Liver (tissue), 9 donors: ENCODE measurements around the gene CD2. TPM values are rescaled to one million over a fixed set of nuclear protein-coding genes. Genes with fewer than 3 reads are reported as not detected.

Experiments used
- DNase-seq: peaks from one replicate; pipeline ENCODE4 v3.0.0-alpha.2; 2017; ENCODE audit warnings: low spot score
- H3K27ac ChIP-seq, 2 donors: one replicate each; pipeline ENCODE4 v1.7.0; 2013; ENCODE audit warnings: inconsistent platforms in 2 of 2, low read length in 2 of 2, control low read depth in 1 of 2, low read depth in 1 of 2, mild to moderate bottlenecking in 1 of 2
- H3K27me3 ChIP-seq, 4 donors: one replicate each; pipeline versions ENCODE4 v1.6.1 to v1.7.0; 2013; ENCODE audit warnings: low read length in 3 of 4, inconsistent platforms in 1 of 4, mild to moderate bottlenecking in 1 of 4, moderate library complexity in 1 of 4; ENCODE audit not compliant: control insufficient read depth in 4 of 4, insufficient read depth in 4 of 4
- H3K36me3 ChIP-seq, 4 donors: one replicate each; pipeline versions ENCODE4 v1.6.1 to v1.7.0; 2013; ENCODE audit warnings: low read length in 3 of 4, mild to moderate bottlenecking in 3 of 4, low read depth in 1 of 4, moderate library complexity in 1 of 4; ENCODE audit not compliant: control insufficient read depth in 4 of 4, insufficient read depth in 3 of 4
- H3K4me1 ChIP-seq, 4 donors: one replicate each; pipeline versions ENCODE4 v1.6.1 to v1.7.0; 2013; ENCODE audit warnings: low read length in 3 of 4, mild to moderate bottlenecking in 3 of 4, moderate library complexity in 1 of 4; ENCODE audit not compliant: control insufficient read depth in 4 of 4, insufficient read depth in 4 of 4
- H3K4me3 ChIP-seq, 3 donors: one replicate each; pipeline versions ENCODE4 v1.6.1 to v1.7.0; 2013; ENCODE audit warnings: low read length in 3 of 3, control low read depth in 1 of 3, low read depth in 1 of 3, mild to moderate bottlenecking in 1 of 3
- H3K9ac ChIP-seq, 2 donors: one replicate each; pipeline ENCODE4 v1.7.0; 2013; ENCODE audit warnings: low read length in 2 of 2, mild to moderate bottlenecking in 2 of 2, moderate library complexity in 2 of 2, control low read depth in 1 of 2, low read depth in 1 of 2
- H3K9me3 ChIP-seq, 4 donors: one replicate each; pipeline versions ENCODE4 v1.6.1 to v1.7.0; 2013; ENCODE audit warnings: low read length in 3 of 4; ENCODE audit not compliant: control insufficient read depth in 4 of 4
- EGR1 ChIP-seq, 2 donors: IDR thresholded peaks; 2 replicates each; pipeline ENCODE4 v1.6.1; 2016 to 2018; ENCODE audit warnings: antibody characterized with exemption in 2 of 2, low read depth in 2 of 2
- GABPA ChIP-seq, 2 donors: IDR thresholded peaks in 1 of 2; conservative IDR thresholded peaks in 1 of 2; 2 replicates each; pipeline ENCODE4 v1.6.1; 2016; ENCODE audit warnings: antibody characterized with exemption in 2 of 2, mild to moderate bottlenecking in 1 of 2, moderate library complexity in 1 of 2
- HNF4A ChIP-seq, 2 donors: conservative IDR thresholded peaks; 2 replicates each; pipeline ENCODE4 v1.6.1; 2016; ENCODE audit warnings: antibody characterized with exemption in 2 of 2, mild to moderate bottlenecking in 2 of 2
- MAX ChIP-seq: IDR thresholded peaks from 2 replicates; pipeline ENCODE4 v1.6.1; 2016; ENCODE audit warnings: antibody characterized with exemption
- RAD21 ChIP-seq, 2 donors: IDR thresholded peaks; 2 replicates each; pipeline ENCODE4 v1.6.1; 2016; ENCODE audit warnings: antibody characterized with exemption in 2 of 2, mild to moderate bottlenecking in 2 of 2
- REST ChIP-seq: IDR thresholded peaks from 2 replicates; pipeline ENCODE4 v1.6.1; 2016; ENCODE audit warnings: antibody characterized with exemption, mild to moderate bottlenecking
- RXRA ChIP-seq, 2 donors: IDR thresholded peaks; 2 replicates each; pipeline ENCODE4 v1.6.1; 2017 to 2018; ENCODE audit warnings: antibody characterized with exemption in 2 of 2, mild to moderate bottlenecking in 1 of 2
- SP1 ChIP-seq: IDR thresholded peaks from 2 replicates; pipeline ENCODE4 v1.6.1; 2018; ENCODE audit warnings: antibody characterized with exemption, mild to moderate bottlenecking
- TAF1 ChIP-seq: conservative IDR thresholded peaks from 2 replicates; pipeline ENCODE4 v1.6.1; 2016; ENCODE audit warnings: antibody characterized with exemption, mild to moderate bottlenecking
- YY1 ChIP-seq: IDR thresholded peaks from 2 replicates; pipeline ENCODE4 v1.6.1; 2016; ENCODE audit warnings: antibody characterized with exemption, mild to moderate bottlenecking
- WGBS: extraction: QIAGEN DNeasy Blood & Tissue Kit; methylation state at CpG from one replicate; pipeline ENCODE4 v1.1.7; 2013; 5-methylcytosine and 5-hydroxymethylcytosine counted together
- polyA plus RNA-seq, 2 donors: library from polyadenylated mRNA; stranded (reverse) in 1 of 2; unstranded in 1 of 2; fragments of 200-250 nt in 1 of 2; fragments of >200 nt in 1 of 2; fragmentation: Nextera tagmentation in 1 of 2; extraction: Ambion mirVana in 1 of 2; gene quantifications; one replicate each; pipeline versions ENCODE4 v1.2.1 to v1.2.3, GENCODE V29; 2013 to 2015
- total RNA-seq, 2 donors: library from RNA; depleted of rRNA; stranded (reverse); fragments of >200 nt; gene quantifications; one replicate each; pipeline ENCODE4 v1.2.3, GENCODE V29; 2014
- TF ChIP-seq, protein P1 (sequence below): fragments of 150-350 bp; IDR thresholded peaks from 2 replicates; pipeline ENCODE4 v1.5.1; 2017; ENCODE audit warnings: improper control_type of control experiment, low read depth, low read length; ENCODE audit not compliant: missing input control
- donor health status: healthy.
- donor health status: healthy.
- donor health status: healthy.
- donor health status: healthy.
- donor health status: healthy.

Gene CD2
- total and polyA plus RNA-seq, 4 donors = 0.28 to 1.5 (median 0.89) TPM

GRCh38 chr1:116762781-116763115 is 8.5 kb downstream of the CD2 start:
- Histone ChIP-seq H3K27me3 (no peaks in the 10 kb centered on the region), H3K4me1 (peaks cover 0 to 8% (median 6%) of the 10 kb centered on the region in 4 donors), H3K36me3 (no peaks in the 10 kb centered on the region), H3K27ac (no peak overlapping the region), H3K4me3 (no peak overlapping the region), H3K9me3 (no peaks in the 10 kb centered on the region), H3K9ac (no peak overlapping the region)
- TF ChIP-seq EGR1 (IDR thresholded peaks at IDR 0.05; ENCODE audit: low read depth in 2 of 2) (no peak), REST (no peak)
- 70% methylated on average over 3 of the region's 3 CpGs for WGBS
- DNase-seq = no peak

- Histone ChIP-seq H3K9ac (no peak overlapping the region), H3K4me3 (no peak overlapping the region), H3K27me3 (no peaks in the 10 kb centered on the region), H3K4me1 (peaks cover 0 to 8% (median 6%) of the 10 kb centered on the region in 4 donors), H3K27ac (no peak overlapping the region), H3K36me3 (no peaks in the 10 kb centered on the region), H3K9me3 (no peaks in the 10 kb centered on the region)
- peak; percentile 47 for DNase-seq
- WGBS = 56% methylated on average over 4 of the region's 4 CpGs
- TF ChIP-seq REST (no peak), RXRA (IDR thresholded peaks at IDR 0.05) (no peak), SP1 (no peak), MAX (no peak)
Observed at GRCh38 chr1:116763116-116763786, 9.0 kb downstream of the CD2 start.

DNA sequence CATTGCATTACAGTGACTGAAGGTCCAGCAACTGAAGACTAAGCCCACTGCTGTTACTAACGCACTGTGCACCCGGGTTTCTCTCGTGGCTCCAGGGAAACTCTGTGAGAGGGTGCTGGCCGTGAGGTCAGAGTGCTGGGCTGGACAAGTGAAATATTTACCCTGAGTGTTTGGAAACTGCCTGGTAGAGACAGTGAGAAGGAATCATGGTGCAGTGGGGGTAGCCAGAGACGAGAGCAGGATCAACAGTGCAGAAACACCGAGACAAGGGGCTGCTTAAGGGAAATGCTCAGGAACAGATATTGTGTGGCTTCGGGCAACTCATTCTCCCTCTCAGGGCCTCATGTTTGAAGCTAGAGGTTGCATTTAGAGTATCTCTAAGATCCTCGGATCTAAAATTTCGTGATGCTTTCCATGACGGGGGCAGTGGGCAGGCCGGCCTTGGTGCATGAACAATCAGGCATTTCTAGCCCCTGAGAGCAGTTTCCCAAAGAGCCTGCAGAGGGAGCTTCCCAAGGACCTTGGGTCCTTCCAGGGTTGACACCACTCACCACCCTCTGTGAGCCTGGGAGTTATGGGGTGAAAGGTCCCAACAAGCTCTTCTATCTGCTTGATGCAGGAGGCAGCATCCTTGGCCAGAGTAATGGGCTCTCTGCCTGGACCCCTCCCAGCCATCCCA is 9.7 kb downstream of the CD2 start:
- H3K4me1 ChIP-seq = peaks cover 0 to 8% (median 6%) of the 10 kb centered on the region in 4 donors
- H3K36me3 ChIP-seq = no peaks in the 10 kb centered on the region
- no peak overlapping the region for H3K4me3 ChIP-seq
- WGBS = 39% methylated on average over 11 of the region's 11 CpGs
- no peak overlapping the region for H3K9ac ChIP-seq
- H3K27me3 ChIP-seq = no peaks in the 10 kb centered on the region
- DNase-seq = peak; percentile 47
- no peaks in the 10 kb centered on the region for H3K9me3 ChIP-seq
- H3K27ac ChIP-seq = no peak overlapping the region
- TF ChIP-seq, protein P1, sequence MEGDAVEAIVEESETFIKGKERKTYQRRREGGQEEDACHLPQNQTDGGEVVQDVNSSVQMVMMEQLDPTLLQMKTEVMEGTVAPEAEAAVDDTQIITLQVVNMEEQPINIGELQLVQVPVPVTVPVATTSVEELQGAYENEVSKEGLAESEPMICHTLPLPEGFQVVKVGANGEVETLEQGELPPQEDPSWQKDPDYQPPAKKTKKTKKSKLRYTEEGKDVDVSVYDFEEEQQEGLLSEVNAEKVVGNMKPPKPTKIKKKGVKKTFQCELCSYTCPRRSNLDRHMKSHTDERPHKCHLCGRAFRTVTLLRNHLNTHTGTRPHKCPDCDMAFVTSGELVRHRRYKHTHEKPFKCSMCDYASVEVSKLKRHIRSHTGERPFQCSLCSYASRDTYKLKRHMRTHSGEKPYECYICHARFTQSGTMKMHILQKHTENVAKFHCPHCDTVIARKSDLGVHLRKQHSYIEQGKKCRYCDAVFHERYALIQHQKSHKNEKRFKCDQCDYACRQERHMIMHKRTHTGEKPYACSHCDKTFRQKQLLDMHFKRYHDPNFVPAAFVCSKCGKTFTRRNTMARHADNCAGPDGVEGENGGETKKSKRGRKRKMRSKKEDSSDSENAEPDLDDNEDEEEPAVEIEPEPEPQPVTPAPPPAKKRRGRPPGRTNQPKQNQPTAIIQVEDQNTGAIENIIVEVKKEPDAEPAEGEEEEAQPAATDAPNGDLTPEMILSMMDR = peak; percentile 38
- TF ChIP-seq HNF4A (conservative IDR thresholded peaks at IDR 0.05) = peak in 1 of 2 donors; percentile 26
- no peak for TF ChIP-seq GABPA (IDR thresholded peaks at IDR 0.05 in 1 of 2, conservative IDR thresholded peaks at IDR 0.05 in 1 of 2)
- no peak for TF ChIP-seq TAF1
- peak; percentile 47 to 68 for TF ChIP-seq RAD21 (IDR thresholded peaks at IDR 0.05)
- TF ChIP-seq MAX = no peak
- TF ChIP-seq REST = no peak
- TF ChIP-seq YY1 = no peak
- no peak for TF ChIP-seq EGR1 (IDR thresholded peaks at IDR 0.05; ENCODE audit: low read depth in 2 of 2)
